ENCODE data around the gene GCSH. TPM values are rescaled to one million over a fixed set of nuclear protein-coding genes. Genes with fewer than 3 reads are reported as not detected.

The GCSH gene
- total and polyA plus RNA-seq, 10 of the 15 experiments (the other 5 are each of a cell fraction or from before 2014, with no cell fraction given) = 14.7 to 108 (median 39.3) TPM

DNA sequence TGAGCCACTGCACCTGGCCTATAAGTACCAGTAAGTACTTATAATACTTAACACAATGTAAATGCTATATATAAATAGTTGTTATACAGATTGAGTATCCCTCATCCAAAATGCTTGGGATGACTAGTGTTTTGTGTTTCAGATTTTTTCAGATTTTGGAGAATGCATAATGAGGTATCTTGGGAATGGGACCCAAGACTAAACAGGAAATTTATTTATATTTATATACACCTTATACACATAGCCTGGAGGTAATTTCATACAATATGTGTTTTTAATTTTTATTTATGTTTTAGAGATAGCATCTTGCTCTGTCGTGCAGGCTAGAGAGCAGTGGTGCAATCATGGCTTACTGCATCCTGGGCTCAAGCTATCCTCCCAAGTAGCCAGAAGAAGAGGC, 9.8 kb upstream of the GCSH start:
- DNase-seq (ENCODE audit: low read depth, low spot score) (no peak), ATAC-seq (no peak), FAIRE-seq (no peak)
- ChIA-PET RAD21 (ENCODE audit: unreplicated experiment) (no interaction called here), POLR2A (no interaction called here), CTCF (no interaction called here), SMC1A (ENCODE audit: uncharacterized antibody, unreplicated experiment) (no interaction called here)
- H3K27me3 ChIP-seq (replicated peaks in 1 of 2; ENCODE audit: control insufficient read depth in 2 of 2, insufficient read depth in 2 of 2, low read length in 1 of 2) = no peaks in the 10 kb centered on the region; a peak in 1 of 4 replicates
- TF ChIP-seq KDM1A (IDR thresholded peaks at IDR 0.05; ENCODE audit: borderline replicate concordance) (no peak), TCF3 (IDR thresholded peaks at IDR 0.05; ENCODE audit: borderline replicate concordance, insufficient read depth, low read depth, low read length) (no peak)
- H3K9ac ChIP-seq (ENCODE audit: control insufficient read depth, insufficient read depth, low read length) = no peak overlapping the region
- no peak overlapping the region for H2AFZ ChIP-seq (ENCODE audit: control insufficient read depth, low read depth, low read length)
- no peak overlapping the region for H3K4me2 ChIP-seq (ENCODE audit: control insufficient read depth, insufficient read depth)
- no peak overlapping the region for H3K27ac ChIP-seq (ENCODE audit: control insufficient read depth, insufficient read depth)
- BruUV-seq (replicated peaks) = no TSS peak
- no peaks in the 10 kb centered on the region for H3K4me1 ChIP-seq (ENCODE audit: control insufficient read depth, insufficient read depth, low read length)
- in situ Hi-C loops (cut with MboI) = no loop called here
- H3K36me3 ChIP-seq (ENCODE audit: control insufficient read depth in 2 of 2, insufficient read depth in 2 of 2, low read length in 1 of 2) = no peaks in the 10 kb centered on the region
- intact Hi-C loops (cut with micrococcal nuclease; ENCODE audit: unreplicated experiment) = no loop called here
- no peak overlapping the region for H3K4me3 ChIP-seq
- H4K20me1 ChIP-seq (ENCODE audit: control insufficient read depth, insufficient read depth) = no peaks in the 10 kb centered on the region
- no peaks in the 10 kb centered on the region for H3K79me2 ChIP-seq (ENCODE audit: control insufficient read depth, insufficient read depth, low read length)
- H3K9me3 ChIP-seq (replicated peaks; ENCODE audit: control insufficient read depth, insufficient read depth, low read length) = no peaks in the 10 kb centered on the region
- WGBS (ENCODE audit: insufficient coverage, insufficient replicate concordance, low lambda C conversion rate, missing lambda C conversion rate) = 7% methylated on average over 1 of the region's 1 CpG

DNA sequence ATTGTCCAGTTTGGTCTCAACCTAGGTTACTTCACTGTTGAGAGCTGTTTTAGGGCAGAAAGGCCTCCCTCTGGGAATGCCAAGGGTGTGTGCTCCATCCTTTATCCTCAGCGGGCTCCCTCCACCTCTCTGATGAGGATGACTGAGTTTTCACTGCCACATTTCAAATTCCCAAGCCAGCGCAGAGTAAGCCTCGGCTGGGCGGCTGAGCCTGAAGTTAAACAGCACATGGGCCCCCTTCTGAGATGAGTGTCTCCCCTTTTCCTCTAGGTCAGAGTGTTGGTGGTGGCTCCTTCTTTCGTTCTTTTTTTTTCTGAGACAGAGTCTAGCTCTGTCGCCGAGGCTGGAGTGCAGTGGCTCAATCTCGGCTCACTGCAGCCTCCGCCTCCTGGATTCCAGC, 5.5 kb upstream of the GCSH start:
- BruUV-seq (replicated peaks) = no TSS peak
- SMC1A ChIA-PET (ENCODE audit: uncharacterized antibody, unreplicated experiment) = no interaction called here
- TF ChIP-seq BACH1 (IDR thresholded peaks at IDR 0.05; ENCODE audit: borderline replicate concordance) (no peak), HDAC2 (IDR thresholded peaks at IDR 0.05) (no peak), NFYA (IDR thresholded peaks at IDR 0.05; ENCODE audit: borderline replicate concordance, low read depth, low read length) (no peak), JUNB (IDR thresholded peaks at IDR 0.05) (no peak), EED (IDR thresholded peaks at IDR 0.05; ENCODE audit: low read depth) (no peak), ATF7 (IDR thresholded peaks at IDR 0.05; ENCODE audit: low read depth) (no peak), SMARCA5 (IDR thresholded peaks at IDR 0.05) (no peak), SREBF2 (IDR thresholded peaks at IDR 0.05; ENCODE audit: low read length) (no peak), FOS (IDR thresholded peaks at IDR 0.05; ENCODE audit: borderline replicate concordance, extremely low read depth, insufficient read length) (no peak), YY1 (IDR thresholded peaks at IDR 0.05; ENCODE audit: low read depth, low read length) (no peak), DPF2 (IDR thresholded peaks at IDR 0.05) (no peak), SUPT20H (IDR thresholded peaks at IDR 0.05; ENCODE audit: borderline replicate concordance, control insufficient read depth, low read depth, low read length) (no peak), CHD1 (IDR thresholded peaks at IDR 0.05; ENCODE audit: low read depth, low read length) (no peak), IRF4 (IDR thresholded peaks at IDR 0.05; ENCODE audit: low read depth, low read length) (no peak), TCF3 (IDR thresholded peaks at IDR 0.05; ENCODE audit: borderline replicate concordance, insufficient read depth, low read depth, low read length) (no peak)
- TF ChIP-seq, protein P1, sequence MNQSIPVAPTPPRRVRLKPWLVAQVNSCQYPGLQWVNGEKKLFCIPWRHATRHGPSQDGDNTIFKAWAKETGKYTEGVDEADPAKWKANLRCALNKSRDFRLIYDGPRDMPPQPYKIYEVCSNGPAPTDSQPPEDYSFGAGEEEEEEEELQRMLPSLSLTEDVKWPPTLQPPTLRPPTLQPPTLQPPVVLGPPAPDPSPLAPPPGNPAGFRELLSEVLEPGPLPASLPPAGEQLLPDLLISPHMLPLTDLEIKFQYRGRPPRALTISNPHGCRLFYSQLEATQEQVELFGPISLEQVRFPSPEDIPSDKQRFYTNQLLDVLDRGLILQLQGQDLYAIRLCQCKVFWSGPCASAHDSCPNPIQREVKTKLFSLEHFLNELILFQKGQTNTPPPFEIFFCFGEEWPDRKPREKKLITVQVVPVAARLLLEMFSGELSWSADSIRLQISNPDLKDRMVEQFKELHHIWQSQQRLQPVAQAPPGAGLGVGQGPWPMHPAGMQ (IDR thresholded peaks at IDR 0.05; ENCODE audit: borderline replicate concordance) = no peak

More for the DNA sequence above, 5.5 kb upstream of the GCSH start:
- no peak overlapping the region for H3K9ac ChIP-seq (ENCODE audit: control insufficient read depth, insufficient read depth, low read length)
- DNase-seq (ENCODE audit: low read depth, low spot score) (no peak), FAIRE-seq (no peak), ATAC-seq (no peak)
- in situ Hi-C loops (cut with MboI) (no loop called here), intact Hi-C loops (cut with micrococcal nuclease; ENCODE audit: unreplicated experiment) (no loop called here)
- CTCF ChIA-PET = no interaction called here
- H3K9me3 ChIP-seq (replicated peaks; ENCODE audit: control insufficient read depth, insufficient read depth, low read length) = no peaks in the 10 kb centered on the region
- H3K27ac ChIP-seq (ENCODE audit: control insufficient read depth, insufficient read depth) = no peak overlapping the region
- whole genome bisulfite sequencing (ENCODE audit: insufficient coverage, insufficient replicate concordance, low lambda C conversion rate, missing lambda C conversion rate) = 82% methylated on average over 9 of the region's 9 CpGs
- peaks cover 2% of the 10 kb centered on the region; the same call in 1 of the 2 replicates for H3K4me1 ChIP-seq (ENCODE audit: control insufficient read depth, insufficient read depth, low read length)
- POLR2A ChIA-PET = no interaction called here
- no peak overlapping the region for H2AFZ ChIP-seq (ENCODE audit: control insufficient read depth, low read depth, low read length)
- H4K20me1 ChIP-seq (ENCODE audit: control insufficient read depth, insufficient read depth) = no peaks in the 10 kb centered on the region
- H3K4me3 ChIP-seq = no peak overlapping the region
- H3K4me2 ChIP-seq (ENCODE audit: control insufficient read depth, insufficient read depth) = no peak overlapping the region
- RAD21 ChIA-PET (ENCODE audit: unreplicated experiment) = no interaction called here
- H3K36me3 ChIP-seq (ENCODE audit: control insufficient read depth in 2 of 2, insufficient read depth in 2 of 2, low read length in 1 of 2) = no peaks in the 10 kb centered on the region
- H3K79me2 ChIP-seq (ENCODE audit: control insufficient read depth, insufficient read depth, low read length) = no peaks in the 10 kb centered on the region
- no peaks in the 10 kb centered on the region; a peak in 1 of 4 replicates for H3K27me3 ChIP-seq (replicated peaks in 1 of 2; ENCODE audit: control insufficient read depth in 2 of 2, insufficient read depth in 2 of 2, low read length in 1 of 2)
